GM19099 (cell line): ENCODE measurements around the gene MTCL1.

ENCODE experiments used
- POLR2A ChIP-seq: IDR thresholded peaks from 3 replicates; pipeline ENCODE4 v1.6.1; 2011; ENCODE audit warnings: low read depth; ENCODE audit not compliant: insufficient read length; ENCODE audit errors: extremely low read depth

Gene MTCL1

GRCh38 chr18:8717011-8717770, 11.8 kb downstream of the MTCL1 start:
- no peak for TF ChIP-seq POLR2A

- no peak for TF ChIP-seq POLR2A
Measured at GRCh38 chr18:8718401-8718913, 13.1 kb downstream of the MTCL1 start.

DNA sequence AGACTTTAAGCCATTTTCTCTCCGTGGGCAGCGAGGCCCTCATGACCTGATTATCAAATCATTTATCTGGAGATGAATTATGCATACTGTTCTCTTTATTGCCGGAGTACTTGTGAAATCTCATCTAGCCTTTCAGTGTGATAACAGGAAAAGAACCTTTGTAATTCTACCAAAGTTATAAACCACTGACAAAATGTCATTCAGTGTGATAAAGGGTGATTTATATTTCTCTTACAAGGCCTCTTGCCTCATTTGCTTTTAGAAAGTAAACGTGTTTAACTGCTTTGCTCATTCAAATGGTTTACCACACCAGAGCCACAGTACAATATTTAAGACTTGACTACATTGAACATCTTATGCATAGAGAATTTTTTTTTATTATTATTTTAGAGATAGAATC, 13.8 kb downstream of the MTCL1 start:
- TF ChIP-seq POLR2A = no peak

- no peak for TF ChIP-seq POLR2A
Measured at GRCh38 chr18:8720141-8720540, 14.8 kb downstream of the MTCL1 start.

DNA sequence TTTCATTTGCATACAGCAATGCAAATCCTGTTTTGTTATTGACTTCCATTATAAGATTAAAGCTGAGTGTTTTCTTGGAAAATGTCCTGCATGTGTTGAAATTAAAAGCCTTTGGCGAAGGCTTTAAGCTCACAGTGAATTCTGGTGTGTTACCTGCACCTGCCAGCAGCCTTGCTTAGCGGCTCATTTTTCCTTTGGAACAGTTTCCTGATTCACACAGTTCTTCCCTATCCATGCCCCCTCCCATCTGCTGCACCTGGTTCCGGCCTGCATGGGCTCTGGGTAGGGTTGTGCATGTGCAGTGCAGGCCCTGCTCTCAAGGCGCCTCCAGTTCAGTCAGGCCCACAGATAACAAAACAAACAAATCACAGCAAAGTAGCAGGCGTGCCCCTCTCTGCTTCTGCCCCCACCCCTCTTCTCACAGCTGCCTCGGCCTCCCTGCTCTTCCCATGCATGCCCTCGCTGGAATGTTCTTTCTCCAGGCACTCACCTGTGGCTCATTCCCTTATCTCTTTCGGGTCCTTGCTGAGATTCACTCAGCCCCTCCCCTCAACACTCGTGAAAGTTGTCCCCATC, 15.8 kb downstream of the MTCL1 start:
- TF ChIP-seq POLR2A = no peak

- TF ChIP-seq POLR2A = no peak
Measured at GRCh38 chr18:8721716-8722115, 16.4 kb downstream of the MTCL1 start.

DNA sequence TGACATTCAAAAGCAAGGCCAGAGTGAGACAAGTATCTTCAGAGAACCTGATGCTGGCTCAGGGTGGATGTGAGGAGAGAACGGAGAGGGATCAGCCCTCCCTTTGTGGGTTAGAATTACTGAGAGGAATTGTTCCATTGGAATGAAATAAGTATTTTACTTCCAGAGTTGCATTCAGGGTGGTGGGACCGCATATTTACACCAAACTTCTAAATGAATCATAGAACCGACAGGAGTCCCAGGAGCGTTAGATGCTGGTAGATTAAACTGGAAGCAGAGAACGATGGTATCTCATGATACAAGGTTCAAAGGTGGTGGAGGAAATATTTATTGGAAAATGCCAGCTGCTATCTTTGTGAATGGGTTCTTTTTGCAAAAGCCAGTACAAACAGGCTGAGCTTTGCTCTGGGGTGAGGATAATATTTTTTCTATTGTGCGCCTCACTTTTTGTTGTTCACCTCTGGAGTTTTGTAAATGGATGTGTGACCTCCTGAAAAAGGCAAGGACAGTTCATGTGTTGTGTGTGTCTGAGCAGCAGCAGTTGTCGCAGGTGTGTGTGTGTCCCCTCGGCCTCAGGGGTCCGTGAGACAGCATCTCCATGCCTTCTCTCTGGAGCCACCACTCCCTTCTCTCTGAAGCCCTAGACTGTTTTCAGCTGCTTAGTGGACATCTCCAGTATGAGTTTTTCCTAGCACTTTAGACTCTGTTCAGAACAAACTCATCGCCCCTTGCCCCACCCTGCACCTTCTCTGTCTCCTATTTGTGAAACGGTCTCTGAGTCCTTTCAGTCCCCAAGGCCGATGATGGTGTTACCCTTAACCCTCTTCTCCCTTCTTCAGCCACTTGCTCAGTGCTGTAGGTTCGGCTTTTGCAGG, 17.8 kb downstream of the MTCL1 start:
- TF ChIP-seq POLR2A = no peak

DNA sequence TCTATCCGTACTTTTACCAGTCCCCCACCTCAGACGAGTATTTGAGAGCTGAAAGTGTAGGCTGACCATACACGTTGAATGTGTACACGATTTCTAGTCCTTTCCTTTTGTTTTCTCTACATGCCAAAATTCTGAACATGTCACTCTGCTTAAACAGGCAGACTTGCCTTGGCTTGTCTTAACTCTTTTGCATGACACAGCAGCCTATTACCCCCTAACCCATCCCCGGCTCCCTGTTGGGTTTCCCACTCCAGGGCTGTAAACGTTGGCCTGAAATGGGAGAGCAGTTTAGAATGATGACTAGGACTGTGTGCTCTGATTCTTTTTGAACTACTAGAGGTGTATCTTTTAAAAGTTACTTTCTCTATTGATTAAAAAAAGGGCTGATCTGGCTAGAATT, 19.1 kb downstream of the MTCL1 start:
- TF ChIP-seq POLR2A = no peak

- TF ChIP-seq POLR2A = no peak
Measured at GRCh38 chr18:8726281-8726680, 20.9 kb downstream of the MTCL1 start.

DNA sequence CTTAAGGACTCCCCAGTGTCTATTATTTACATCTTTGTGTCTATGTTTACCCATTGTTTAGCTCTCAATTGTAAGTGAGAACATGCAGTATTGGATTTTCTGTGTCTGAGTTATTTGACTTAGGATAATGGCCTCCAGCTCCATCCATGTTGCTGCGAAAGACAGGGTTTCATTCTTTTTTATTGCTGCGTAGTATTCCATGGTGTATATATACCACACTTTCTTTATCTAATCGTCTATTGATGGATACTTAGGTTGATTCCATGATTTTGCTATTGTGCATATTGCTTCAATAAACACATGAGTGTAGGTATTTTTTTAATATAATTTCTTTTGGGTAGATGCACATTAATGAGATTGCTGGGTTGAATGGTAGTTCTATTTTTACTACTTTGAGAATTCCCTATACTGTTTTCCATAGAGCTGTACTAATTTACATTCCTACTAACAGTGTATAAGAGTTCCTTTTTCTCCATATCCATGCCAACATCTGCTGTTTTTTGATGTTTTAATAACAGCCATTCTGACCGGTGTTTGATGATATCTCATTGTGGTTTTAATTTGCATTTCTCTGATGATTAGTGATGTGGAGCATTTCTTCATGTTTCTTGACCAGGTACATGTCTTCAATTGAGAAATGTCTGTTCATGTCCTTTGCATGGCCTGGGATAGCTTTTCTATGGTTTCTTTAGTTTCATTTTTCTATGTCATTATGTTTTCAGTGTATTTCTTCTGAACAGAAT, 21.8 kb downstream of the MTCL1 start:
- TF ChIP-seq POLR2A = no peak

DNA sequence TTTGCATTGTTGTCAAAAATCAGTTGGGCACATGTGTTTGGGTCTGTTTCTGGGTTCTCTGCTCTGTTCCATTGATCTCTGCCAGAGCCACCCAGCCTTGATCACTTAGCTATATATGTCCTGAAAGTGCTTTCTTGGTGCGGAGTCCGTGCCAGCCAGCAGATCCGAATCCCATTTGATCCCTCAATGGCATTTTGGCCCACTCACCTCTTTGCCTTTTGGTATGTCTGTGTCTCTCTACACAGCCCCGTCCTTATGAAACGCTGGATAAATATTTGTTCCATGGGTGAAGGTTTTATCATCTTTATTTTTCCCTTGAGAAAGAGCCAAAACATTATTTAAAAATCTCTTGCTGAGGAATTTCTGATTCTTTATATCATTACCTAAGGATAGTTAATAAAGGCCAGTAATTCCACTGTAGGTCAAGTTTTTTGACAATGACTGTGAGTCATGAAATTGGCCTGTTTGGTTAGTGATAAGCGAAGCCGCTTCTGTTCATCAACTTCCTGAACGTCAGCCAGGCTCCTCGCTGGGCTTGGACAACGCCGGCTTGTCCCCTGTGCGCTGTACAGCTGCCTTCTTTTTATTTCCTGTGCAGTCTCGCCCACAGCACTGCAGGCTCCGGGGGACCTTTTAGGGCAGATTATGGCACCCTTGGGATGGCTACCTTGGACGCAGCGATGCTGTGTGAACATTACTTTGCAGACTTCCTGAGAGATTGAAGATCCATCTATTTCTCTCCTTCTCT, 24.9 kb downstream of the MTCL1 start:
- no peak for TF ChIP-seq POLR2A

- no peak for TF ChIP-seq POLR2A
Measured at GRCh38 chr18:8732442-8733360, 27.3 kb downstream of the MTCL1 start.

DNA sequence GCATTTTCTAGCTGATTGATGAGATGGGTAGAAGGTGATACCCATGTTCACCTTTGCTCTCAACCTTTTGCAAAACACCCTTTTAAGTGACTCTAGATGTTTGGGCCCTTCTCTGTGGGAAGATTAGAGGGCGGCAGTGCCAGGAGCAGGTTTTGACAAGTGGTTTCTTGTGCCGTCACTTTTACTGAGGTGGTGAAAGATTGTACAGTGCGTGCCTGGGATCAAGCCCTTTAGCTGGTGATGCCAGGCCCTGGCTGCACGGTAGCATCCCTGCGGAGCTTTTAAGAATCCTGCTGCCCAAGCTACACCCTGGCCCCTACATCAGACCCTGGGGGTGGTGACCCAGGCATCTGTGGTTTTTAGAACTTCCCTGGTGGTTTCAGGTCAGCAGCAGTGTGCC, 29.1 kb downstream of the MTCL1 start:
- no peak for TF ChIP-seq POLR2A
